Epithelial cell of proximal tubule (primary cell): Measurements from ENCODE around the gene FKBP3. TPM values are rescaled to one million over a fixed set of nuclear protein-coding genes. Genes with fewer than 3 reads are reported as not detected.

Experiments
- DNase-seq: peaks from one replicate; pipeline ENCODE4 v3.0.0-alpha.2; 2011; ENCODE audit warnings: low read depth
- H3K4me3 ChIP-seq: 2 replicates; pipeline ENCODE4 v1.5.1; 2011; ENCODE audit warnings: low read depth, mild to moderate bottlenecking, low read length
- CTCF ChIP-seq: conservative IDR thresholded peaks from 2 replicates; pipeline ENCODE4 v1.5.1; 2012; ENCODE audit warnings: low read depth, mild to moderate bottlenecking, low read length
- total RNA-seq: library from RNA; depleted of rRNA; stranded (reverse); fragments of >200 nt; gene quantifications from 2 replicates; pipeline ENCODE4 v1.2.3, GENCODE V29; 2015

Gene FKBP3
- total RNA-seq, 1 donor from 2014 or later = 74.9 TPM

- no peak for DNase-seq
- H3K4me3 ChIP-seq = no peak overlapping the region
- TF ChIP-seq CTCF = no peak
These were observed 14.2 kb downstream of the FKBP3 start for GRCh38 chr14:45120096-45120495.

GRCh38 chr14:45118594-45118993, 15.7 kb downstream of the FKBP3 start:
- no peak for TF ChIP-seq CTCF
- no peak overlapping the region for H3K4me3 ChIP-seq
- no peak for DNase-seq

- H3K4me3 ChIP-seq = no peak overlapping the region
- no peak for DNase-seq
- TF ChIP-seq CTCF = no peak
These were observed 20.0 kb downstream of the FKBP3 start for GRCh38 chr14:45114327-45114726.

- TF ChIP-seq CTCF = no peak
- H3K4me3 ChIP-seq = no peak overlapping the region
- DNase-seq = no peak
These were observed 21.1 kb downstream of the FKBP3 start for GRCh38 chr14:45112896-45113781.

- TF ChIP-seq CTCF = no peak
- no peak for DNase-seq
These were observed 29.7 kb downstream of the FKBP3 start for GRCh38 chr14:45104561-45104960.

GRCh38 chr14:45103806-45104205, 30.5 kb downstream of the FKBP3 start:
- no peak for TF ChIP-seq CTCF
- no peak for DNase-seq

More at GRCh38 chr14:45104561-45104960, 29.7 kb downstream of the FKBP3 start:
- no peak overlapping the region for H3K4me3 ChIP-seq

GRCh38 chr14:45096218-45096617, 38.1 kb downstream of the FKBP3 start:
- no peak overlapping the region for H3K4me3 ChIP-seq
- no peak for TF ChIP-seq CTCF
- no peak for DNase-seq

More at GRCh38 chr14:45103806-45104205, 30.5 kb downstream of the FKBP3 start:
- H3K4me3 ChIP-seq = no peak overlapping the region
